ENCODE measurements around the gene DGKE. TPM values are rescaled to one million over a fixed set of nuclear protein-coding genes. Genes with fewer than 3 reads are reported as not detected.
A peak's percentile ranks its signal among the peaks of the same experiment; 100 is the strongest.

The DGKE gene
- total and polyA plus RNA-seq, 2 of the 13 experiments (the other 11 are each of a cell fraction or from before 2014, with no cell fraction given) = 3.2 to 5.3 TPM

- TF ChIP-seq GFI1 (CRISPR knock-in tag; IDR thresholded peaks at IDR 0.05; ENCODE audit: borderline replicate concordance) (0 out of 2 replicates have a peak, but pooled peaks have one; percentile 40), ZNF510 (CRISPR knock-in tag; IDR thresholded peaks at IDR 0.05; ENCODE audit: low read depth) (no peak), ZNF703 (CRISPR knock-in tag; IDR thresholded peaks at IDR 0.05; ENCODE audit: borderline replicate concordance) (no peak), HOMEZ (CRISPR knock-in tag; IDR thresholded peaks at IDR 0.05; ENCODE audit: low read depth) (peak; percentile 76), DPF2 (CRISPR knock-in tag; IDR thresholded peaks at IDR 0.05; ENCODE audit: borderline replicate concordance, low read depth) (peak; percentile 48; the same call in 1 of the 2 replicates), TP53 (CRISPR knock-in tag; conservative IDR thresholded peaks at IDR 0.05) (no peak), HCFC1 (IDR thresholded peaks at IDR 0.05; ENCODE audit: low read depth, low read length) (no peak), MYC (CRISPR knock-in tag; IDR thresholded peaks at IDR 0.05; ENCODE audit: borderline replicate concordance) (no peak), ZNF367 (CRISPR knock-in tag; IDR thresholded peaks at IDR 0.05; ENCODE audit: borderline replicate concordance) (no peak), ZFP36 (IDR thresholded peaks at IDR 0.05; ENCODE audit: borderline replicate concordance, low read depth, low read length, partially characterized antibody) (no peak), SP1 (IDR thresholded peaks at IDR 0.05) (no peak), SP1 (CRISPR knock-in tag; IDR thresholded peaks at IDR 0.05) (0 out of 2 replicates have a peak, but pooled peaks have one; percentile 22), BCL6 (CRISPR knock-in tag; IDR thresholded peaks at IDR 0.05) (0 out of 2 replicates have a peak, but pooled peaks have one; percentile 16), ZNF713 (CRISPR knock-in tag; IDR thresholded peaks at IDR 0.05) (no peak), GATAD2A (CRISPR knock-in tag; IDR thresholded peaks at IDR 0.05) (peak; percentile 79), ZNF383 (CRISPR knock-in tag; IDR thresholded peaks at IDR 0.05; ENCODE audit: borderline replicate concordance) (no peak)
- TF ChIP-seq, protein P1, sequence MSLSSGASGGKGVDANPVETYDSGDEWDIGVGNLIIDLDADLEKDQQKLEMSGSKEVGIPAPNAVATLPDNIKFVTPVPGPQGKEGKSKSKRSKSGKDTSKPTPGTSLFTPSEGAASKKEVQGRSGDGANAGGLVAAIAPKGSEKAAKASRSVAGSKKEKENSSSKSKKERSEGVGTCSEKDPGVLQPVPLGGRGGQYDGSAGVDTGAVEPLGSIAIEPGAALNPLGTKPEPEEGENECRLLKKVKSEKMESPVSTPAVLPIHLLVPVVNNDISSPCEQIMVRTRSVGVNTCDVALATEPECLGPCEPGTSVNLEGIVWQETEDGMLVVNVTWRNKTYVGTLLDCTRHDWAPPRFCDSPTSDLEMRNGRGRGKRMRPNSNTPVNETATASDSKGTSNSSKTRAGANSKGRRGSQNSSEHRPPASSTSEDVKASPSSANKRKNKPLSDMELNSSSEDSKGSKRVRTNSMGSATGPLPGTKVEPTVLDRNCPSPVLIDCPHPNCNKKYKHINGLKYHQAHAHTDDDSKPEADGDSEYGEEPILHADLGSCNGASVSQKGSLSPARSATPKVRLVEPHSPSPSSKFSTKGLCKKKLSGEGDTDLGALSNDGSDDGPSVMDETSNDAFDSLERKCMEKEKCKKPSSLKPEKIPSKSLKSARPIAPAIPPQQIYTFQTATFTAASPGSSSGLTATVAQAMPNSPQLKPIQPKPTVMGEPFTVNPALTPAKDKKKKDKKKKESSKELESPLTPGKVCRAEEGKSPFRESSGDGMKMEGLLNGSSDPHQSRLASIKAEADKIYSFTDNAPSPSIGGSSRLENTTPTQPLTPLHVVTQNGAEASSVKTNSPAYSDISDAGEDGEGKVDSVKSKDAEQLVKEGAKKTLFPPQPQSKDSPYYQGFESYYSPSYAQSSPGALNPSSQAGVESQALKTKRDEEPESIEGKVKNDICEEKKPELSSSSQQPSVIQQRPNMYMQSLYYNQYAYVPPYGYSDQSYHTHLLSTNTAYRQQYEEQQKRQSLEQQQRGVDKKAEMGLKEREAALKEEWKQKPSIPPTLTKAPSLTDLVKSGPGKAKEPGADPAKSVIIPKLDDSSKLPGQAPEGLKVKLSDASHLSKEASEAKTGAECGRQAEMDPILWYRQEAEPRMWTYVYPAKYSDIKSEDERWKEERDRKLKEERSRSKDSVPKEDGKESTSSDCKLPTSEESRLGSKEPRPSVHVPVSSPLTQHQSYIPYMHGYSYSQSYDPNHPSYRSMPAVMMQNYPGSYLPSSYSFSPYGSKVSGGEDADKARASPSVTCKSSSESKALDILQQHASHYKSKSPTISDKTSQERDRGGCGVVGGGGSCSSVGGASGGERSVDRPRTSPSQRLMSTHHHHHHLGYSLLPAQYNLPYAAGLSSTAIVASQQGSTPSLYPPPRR (CRISPR knock-in tag; IDR thresholded peaks at IDR 0.05; ENCODE audit: borderline replicate concordance) = no peak; the same call in 1 of the 2 replicates
- TF ChIP-seq, protein P2, sequence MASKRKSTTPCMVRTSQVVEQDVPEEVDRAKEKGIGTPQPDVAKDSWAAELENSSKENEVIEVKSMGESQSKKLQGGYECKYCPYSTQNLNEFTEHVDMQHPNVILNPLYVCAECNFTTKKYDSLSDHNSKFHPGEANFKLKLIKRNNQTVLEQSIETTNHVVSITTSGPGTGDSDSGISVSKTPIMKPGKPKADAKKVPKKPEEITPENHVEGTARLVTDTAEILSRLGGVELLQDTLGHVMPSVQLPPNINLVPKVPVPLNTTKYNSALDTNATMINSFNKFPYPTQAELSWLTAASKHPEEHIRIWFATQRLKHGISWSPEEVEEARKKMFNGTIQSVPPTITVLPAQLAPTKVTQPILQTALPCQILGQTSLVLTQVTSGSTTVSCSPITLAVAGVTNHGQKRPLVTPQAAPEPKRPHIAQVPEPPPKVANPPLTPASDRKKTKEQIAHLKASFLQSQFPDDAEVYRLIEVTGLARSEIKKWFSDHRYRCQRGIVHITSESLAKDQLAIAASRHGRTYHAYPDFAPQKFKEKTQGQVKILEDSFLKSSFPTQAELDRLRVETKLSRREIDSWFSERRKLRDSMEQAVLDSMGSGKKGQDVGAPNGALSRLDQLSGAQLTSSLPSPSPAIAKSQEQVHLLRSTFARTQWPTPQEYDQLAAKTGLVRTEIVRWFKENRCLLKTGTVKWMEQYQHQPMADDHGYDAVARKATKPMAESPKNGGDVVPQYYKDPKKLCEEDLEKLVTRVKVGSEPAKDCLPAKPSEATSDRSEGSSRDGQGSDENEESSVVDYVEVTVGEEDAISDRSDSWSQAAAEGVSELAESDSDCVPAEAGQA (IDR thresholded peaks at IDR 0.05; ENCODE audit: low read depth) = no peak
- TF ChIP-seq, protein P2 (CRISPR knock-in tag; IDR thresholded peaks at IDR 0.05; ENCODE audit: borderline replicate concordance) = no peak
Measured at GRCh38 chr17:56886288-56886731, 52.4 kb downstream of the DGKE start (continued).

Measured in HepG2 (cell line).